SU-DHL-6 (cell line): Measurements from ENCODE around the gene UBQLN2.

Experiments
- H2AFZ ChIP-seq: fragments of 200-600 bp; sonication (generic); 2 replicates; pipeline ENCODE4 v1.6.1; 2014; ENCODE audit warnings: low read depth, mild to moderate bottlenecking, moderate library complexity, mixed read lengths, antibody characterized with exemption, low read length; ENCODE audit not compliant: severe bottlenecking
- H3F3A ChIP-seq: fragments of 200-600 bp; shearing (Covaris generic); 2 replicates; pipeline ENCODE4 v1.6.0; 2016; ENCODE audit warnings: antibody characterized with exemption, mild to moderate bottlenecking; ENCODE audit not compliant: insufficient read depth
- H3K27ac ChIP-seq: fragments of 200-600 bp; sonication (generic); 2 replicates; pipeline ENCODE4 v1.5.1; 2016; ENCODE audit warnings: low read depth, mild to moderate bottlenecking, low read length, moderate library complexity, mixed read lengths
- H3K27me3 ChIP-seq: fragments of 200-600 bp; sonication (generic), shearing (Covaris generic); 2 replicates; pipeline ENCODE4 v1.6.0; 2014; ENCODE audit warnings: mild to moderate bottlenecking, low read length
- H3K36me3 ChIP-seq: fragments of 200-600 bp; sonication (generic); 2 replicates; pipeline ENCODE4 v1.6.1; 2014; ENCODE audit warnings: mild to moderate bottlenecking, low read length, mixed read lengths
- H3K4me2 ChIP-seq: fragments of 300-600, 200-600 bp; shearing (Covaris generic), sonication (generic); 2 replicates; pipeline ENCODE4 v1.6.0; 2014; ENCODE audit warnings: low read length, low read depth, mild to moderate bottlenecking; ENCODE audit not compliant: poor library complexity, severe bottlenecking
- H3K4me3 ChIP-seq: fragments of 200-600 bp; sonication (generic); 2 replicates; pipeline ENCODE4 v1.5.1; 2014; ENCODE audit warnings: antibody characterized with exemption, low read length, mild to moderate bottlenecking, mixed read lengths; ENCODE audit not compliant: insufficient read depth, poor library complexity, severe bottlenecking
- H3K79me2 ChIP-seq: fragments of 200-600 bp; sonication (generic); 2 replicates; pipeline ENCODE4 v1.6.1; 2014; ENCODE audit warnings: mild to moderate bottlenecking, low read length, moderate library complexity; ENCODE audit not compliant: insufficient read depth
- H3K9ac ChIP-seq: fragments of 200-600 bp; sonication (generic); 2 replicates; pipeline ENCODE4 v1.7.0; 2014; ENCODE audit warnings: mild to moderate bottlenecking, low read length
- H3K9me2 ChIP-seq: fragments of 200-600 bp; sonication (generic); replicated peaks from 2 replicates; pipeline ENCODE4 v1.6.1; 2014; ENCODE audit warnings: low read length; ENCODE audit not compliant: insufficient read depth
- H3K9me3 ChIP-seq: fragments of 200-600 bp; sonication (generic); 2 replicates; pipeline ENCODE4 v1.6.1; 2014; ENCODE audit warnings: low read length, mixed read lengths; ENCODE audit not compliant: insufficient read depth
- H4K20me1 ChIP-seq: fragments of 200-600 bp; sonication (generic); 2 replicates; pipeline ENCODE4 v1.6.1; 2014; ENCODE audit warnings: low read depth, mild to moderate bottlenecking, antibody characterized with exemption, low read length, moderate library complexity, mixed read lengths
- EZH2phosphoT487 ChIP-seq: fragments of 200-600 bp; sonication (generic), shearing (Covaris generic); conservative IDR thresholded peaks from 2 replicates; pipeline ENCODE4 v1.6.1; 2018; ENCODE audit warnings: mild to moderate bottlenecking, antibody characterized with exemption, low read length, moderate library complexity, mixed read lengths
- TF ChIP-seq, protein P1 (sequence below): fragments of 200-600 bp; sonication (generic); IDR thresholded peaks from one replicate; pipeline ENCODE4 v1.5.1; 2017; ENCODE audit warnings: antibody characterized with exemption, mild to moderate bottlenecking, low read length, moderate library complexity; ENCODE audit not compliant: insufficient read depth, poor library complexity, severe bottlenecking

The UBQLN2 gene

DNA sequence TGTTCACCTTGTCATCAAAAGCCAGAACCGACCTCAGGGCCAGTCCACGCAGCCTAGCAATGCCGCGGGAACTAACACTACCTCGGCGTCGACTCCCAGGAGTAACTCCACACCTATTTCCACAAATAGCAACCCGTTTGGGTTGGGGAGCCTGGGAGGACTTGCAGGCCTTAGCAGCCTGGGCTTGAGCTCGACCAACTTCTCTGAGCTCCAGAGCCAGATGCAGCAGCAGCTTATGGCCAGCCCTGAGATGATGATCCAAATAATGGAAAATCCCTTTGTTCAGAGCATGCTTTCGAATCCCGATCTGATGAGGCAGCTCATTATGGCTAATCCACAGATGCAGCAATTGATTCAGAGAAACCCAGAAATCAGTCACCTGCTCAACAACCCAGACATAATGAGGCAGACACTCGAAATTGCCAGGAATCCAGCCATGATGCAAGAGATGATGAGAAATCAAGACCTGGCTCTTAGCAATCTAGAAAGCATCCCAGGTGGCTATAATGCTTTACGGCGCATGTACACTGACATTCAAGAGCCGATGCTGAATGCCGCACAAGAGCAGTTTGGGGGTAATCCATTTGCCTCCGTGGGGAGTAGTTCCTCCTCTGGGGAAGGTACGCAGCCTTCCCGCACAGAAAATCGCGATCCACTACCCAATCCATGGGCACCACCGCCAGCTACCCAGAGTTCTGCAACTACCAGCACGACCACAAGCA, 898 bp downstream of the UBQLN2 start:
- Histone ChIP-seq H3K9ac (peak overlapping the region; percentile 83), H3K4me3 (peak overlapping the region; percentile 69), H3K27ac (peak overlapping the region; percentile 78), H2AFZ (peak overlapping the region; percentile 7), H3F3A (peaks cover 5% of the 10 kb centered on the region; the same call in 1 of the 2 replicates), H3K27me3 (no peaks in the 10 kb centered on the region), H3K4me2 (peak overlapping the region; percentile 91), H4K20me1 (no peaks in the 10 kb centered on the region), H3K9me3 (no peaks in the 10 kb centered on the region), H3K36me3 (no peaks in the 10 kb centered on the region), H3K9me2 (no peaks in the 10 kb centered on the region), H3K79me2 (peaks cover 55% of the 10 kb centered on the region)
- TF ChIP-seq, protein P1, sequence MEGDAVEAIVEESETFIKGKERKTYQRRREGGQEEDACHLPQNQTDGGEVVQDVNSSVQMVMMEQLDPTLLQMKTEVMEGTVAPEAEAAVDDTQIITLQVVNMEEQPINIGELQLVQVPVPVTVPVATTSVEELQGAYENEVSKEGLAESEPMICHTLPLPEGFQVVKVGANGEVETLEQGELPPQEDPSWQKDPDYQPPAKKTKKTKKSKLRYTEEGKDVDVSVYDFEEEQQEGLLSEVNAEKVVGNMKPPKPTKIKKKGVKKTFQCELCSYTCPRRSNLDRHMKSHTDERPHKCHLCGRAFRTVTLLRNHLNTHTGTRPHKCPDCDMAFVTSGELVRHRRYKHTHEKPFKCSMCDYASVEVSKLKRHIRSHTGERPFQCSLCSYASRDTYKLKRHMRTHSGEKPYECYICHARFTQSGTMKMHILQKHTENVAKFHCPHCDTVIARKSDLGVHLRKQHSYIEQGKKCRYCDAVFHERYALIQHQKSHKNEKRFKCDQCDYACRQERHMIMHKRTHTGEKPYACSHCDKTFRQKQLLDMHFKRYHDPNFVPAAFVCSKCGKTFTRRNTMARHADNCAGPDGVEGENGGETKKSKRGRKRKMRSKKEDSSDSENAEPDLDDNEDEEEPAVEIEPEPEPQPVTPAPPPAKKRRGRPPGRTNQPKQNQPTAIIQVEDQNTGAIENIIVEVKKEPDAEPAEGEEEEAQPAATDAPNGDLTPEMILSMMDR: no peak
- no peak for TF ChIP-seq EZH2phosphoT487

DNA sequence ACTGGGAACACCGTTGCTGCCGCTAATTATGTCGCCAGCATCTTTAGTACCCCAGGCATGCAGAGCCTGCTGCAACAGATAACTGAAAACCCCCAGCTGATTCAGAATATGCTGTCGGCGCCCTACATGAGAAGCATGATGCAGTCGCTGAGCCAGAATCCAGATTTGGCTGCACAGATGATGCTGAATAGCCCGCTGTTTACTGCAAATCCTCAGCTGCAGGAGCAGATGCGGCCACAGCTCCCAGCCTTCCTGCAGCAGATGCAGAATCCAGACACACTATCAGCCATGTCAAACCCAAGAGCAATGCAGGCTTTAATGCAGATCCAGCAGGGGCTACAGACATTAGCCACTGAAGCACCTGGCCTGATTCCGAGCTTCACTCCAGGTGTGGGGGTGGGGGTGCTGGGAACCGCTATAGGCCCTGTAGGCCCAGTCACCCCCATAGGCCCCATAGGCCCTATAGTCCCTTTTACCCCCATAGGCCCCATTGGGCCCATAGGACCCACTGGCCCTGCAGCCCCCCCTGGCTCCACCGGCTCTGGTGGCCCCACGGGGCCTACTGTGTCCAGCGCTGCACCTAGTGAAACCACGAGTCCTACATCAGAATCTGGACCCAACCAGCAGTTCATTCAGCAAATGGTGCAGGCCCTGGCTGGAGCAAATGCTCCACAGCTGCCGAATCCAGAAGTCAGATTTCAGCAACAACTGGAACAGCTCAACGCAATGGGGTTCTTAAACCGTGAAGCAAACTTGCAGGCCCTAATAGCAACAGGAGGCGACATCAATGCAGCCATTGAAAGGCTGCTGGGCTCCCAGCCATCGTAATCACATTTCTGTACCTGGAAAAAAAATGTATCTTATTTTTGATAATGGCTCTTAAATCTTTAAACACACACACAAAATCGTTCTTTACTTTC, 1.8 kb downstream of the UBQLN2 start:
- Histone ChIP-seq H3K4me3 (peak overlapping the region; percentile 69), H3K79me2 (peaks cover 55% of the 10 kb centered on the region), H4K20me1 (no peaks in the 10 kb centered on the region), H3F3A (peaks cover 5% of the 10 kb centered on the region; the same call in 1 of the 2 replicates), H3K9me2 (no peaks in the 10 kb centered on the region), H3K27me3 (no peaks in the 10 kb centered on the region), H3K4me2 (peak overlapping the region; percentile 91), H3K9me3 (no peaks in the 10 kb centered on the region), H3K27ac (peak overlapping the region; percentile 78), H3K9ac (peak overlapping the region; percentile 83), H2AFZ (no peak overlapping the region), H3K36me3 (no peaks in the 10 kb centered on the region)
- TF ChIP-seq, protein P1: no peak
- TF ChIP-seq EZH2phosphoT487: no peak

DNA sequence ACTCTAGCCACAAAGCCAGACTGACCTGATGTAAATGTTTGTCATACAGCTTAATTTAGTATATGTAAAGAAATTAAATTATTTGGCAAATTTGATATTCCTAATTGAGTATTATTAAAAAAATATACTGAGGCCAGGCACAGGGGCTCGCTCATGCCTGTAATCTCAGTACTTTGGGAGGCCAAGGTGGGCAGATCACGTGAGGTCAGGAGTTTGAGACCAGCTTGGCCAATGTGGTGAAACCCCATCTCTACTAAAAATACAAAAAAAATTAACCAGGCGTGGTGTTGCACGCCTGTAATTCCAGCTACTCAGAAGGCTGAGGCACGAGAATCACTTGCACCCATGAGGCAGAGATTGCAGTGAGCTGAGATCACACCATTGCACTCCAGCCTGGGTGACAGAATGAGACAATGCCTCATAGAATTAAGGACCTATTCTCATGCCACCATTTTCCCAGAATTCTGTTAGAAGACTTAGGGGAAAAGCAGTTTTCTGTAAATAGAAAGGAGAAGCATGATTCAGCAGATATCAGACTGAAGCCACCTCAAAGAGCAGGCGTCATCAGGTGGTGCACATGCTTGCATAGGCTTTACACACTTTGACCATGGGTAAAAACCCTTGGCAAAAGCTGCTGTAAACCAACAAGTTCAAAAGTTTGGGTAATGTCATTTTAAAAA, 6.1 kb downstream of the UBQLN2 start:
- peaks cover 52% of the 10 kb centered on the region for H3K79me2 ChIP-seq
- no peak overlapping the region for H3K9ac ChIP-seq
- no peaks in the 10 kb centered on the region for H3F3A ChIP-seq
- H2AFZ ChIP-seq: no peak overlapping the region
- H3K27me3 ChIP-seq: no peaks in the 10 kb centered on the region
- no peak overlapping the region for H3K27ac ChIP-seq
- no peak overlapping the region for H3K4me2 ChIP-seq
- H3K9me3 ChIP-seq: no peaks in the 10 kb centered on the region
- H4K20me1 ChIP-seq: no peaks in the 10 kb centered on the region
- H3K4me3 ChIP-seq: no peak overlapping the region
- no peaks in the 10 kb centered on the region for H3K36me3 ChIP-seq
- no peaks in the 10 kb centered on the region for H3K9me2 ChIP-seq
- TF ChIP-seq EZH2phosphoT487: no peak
- TF ChIP-seq, protein P1: no peak
